Mesenchymal stem cell (in vitro differentiated cells and primary cell): ENCODE results near the gene ZNF521.
A peak's percentile ranks its signal among the peaks of the same experiment; 100 is the strongest.

ENCODE experiments used
- DNase-seq: peaks from one replicate; pipeline ENCODE4 v3.0.0-alpha.2; 2013
- H2AFZ ChIP-seq: one replicate; pipeline ENCODE4 v1.6.1; 2013; ENCODE audit warnings: low read depth, mild to moderate bottlenecking, control low read depth, inconsistent platforms, low read length, moderate library complexity
- H2AK5ac ChIP-seq: 2 replicates; pipeline ENCODE4 v1.6.1; 2013; ENCODE audit warnings: low read length, moderate library complexity, mild to moderate bottlenecking, inconsistent platforms; ENCODE audit not compliant: severe bottlenecking
- H2BK120ac ChIP-seq: one replicate; pipeline ENCODE4 v1.6.1; 2013; ENCODE audit warnings: low read depth, mild to moderate bottlenecking, inconsistent platforms, low read length, moderate library complexity
- H2BK12ac ChIP-seq, 2 experiments: one replicate each; pipeline ENCODE4 v1.6.1; 2013; ENCODE audit warnings: inconsistent platforms in 2 of 2, low read length in 2 of 2, mild to moderate bottlenecking in 2 of 2, moderate library complexity in 2 of 2, control low read depth in 1 of 2
- H2BK15ac ChIP-seq: one replicate; pipeline ENCODE4 v1.6.1; 2013; ENCODE audit warnings: mild to moderate bottlenecking, low read depth, inconsistent platforms; ENCODE audit not compliant: poor library complexity, severe bottlenecking
- H2BK5ac ChIP-seq: 2 replicates; pipeline ENCODE4 v1.6.1; 2013; ENCODE audit warnings: low read depth, mild to moderate bottlenecking, low read length, control low read depth, inconsistent platforms; ENCODE audit not compliant: poor library complexity, severe bottlenecking
- H3K14ac ChIP-seq, 2 experiments: one replicate each; pipeline ENCODE4 v1.6.1; 2013; ENCODE audit warnings: inconsistent platforms in 2 of 2, low read length in 2 of 2, control low read depth in 1 of 2, mild to moderate bottlenecking in 1 of 2, moderate library complexity in 1 of 2
- H3K18ac ChIP-seq, 2 experiments: one replicate each; pipeline ENCODE4 v1.6.1; 2013; ENCODE audit warnings: inconsistent platforms in 2 of 2, low read length in 2 of 2, control low read depth in 1 of 2, low read depth in 1 of 2, mild to moderate bottlenecking in 1 of 2
- H3K23ac ChIP-seq, 2 experiments: one replicate each; pipeline ENCODE4 v1.6.1; 2013; ENCODE audit warnings: inconsistent platforms in 2 of 2, low read length in 2 of 2, mild to moderate bottlenecking in 2 of 2, moderate library complexity in 2 of 2, control low read depth in 1 of 2
- H3K27ac ChIP-seq: 2 replicates; pipeline ENCODE4 v1.5.1; 2013; ENCODE audit warnings: mild to moderate bottlenecking, moderate library complexity, low read length, control low read depth, inconsistent platforms; ENCODE audit not compliant: poor library complexity, severe bottlenecking
- H3K27me3 ChIP-seq, 2 experiments: 2 replicates each; pipeline versions ENCODE4 v1.6.1 to v1.7.0; 2013; ENCODE audit warnings: low read length in 2 of 2, mild to moderate bottlenecking in 2 of 2, moderate library complexity in 2 of 2, control low read depth in 1 of 2, inconsistent platforms in 1 of 2; ENCODE audit not compliant: control insufficient read depth in 1 of 2, insufficient read depth in 1 of 2
- H3K36me3 ChIP-seq, 2 experiments: 2 replicates each; pipeline versions ENCODE4 v1.6.1 to v1.7.0; 2013; ENCODE audit warnings: low read length in 2 of 2, control low read depth in 1 of 2, inconsistent platforms in 1 of 2, low read depth in 1 of 2, mild to moderate bottlenecking in 1 of 2; ENCODE audit not compliant: insufficient read depth in 2 of 2, control insufficient read depth in 1 of 2
- H3K4ac ChIP-seq, 2 experiments: one replicate each; pipeline ENCODE4 v1.6.1; 2013; ENCODE audit warnings: inconsistent platforms in 2 of 2, low read length in 2 of 2, mild to moderate bottlenecking in 2 of 2, moderate library complexity in 2 of 2, control low read depth in 1 of 2, low read depth in 1 of 2
- H3K4me1 ChIP-seq: 2 replicates; pipeline ENCODE4 v1.6.1; 2013; ENCODE audit warnings: low read depth, low read length, control low read depth; ENCODE audit not compliant: control insufficient read depth, insufficient read depth
- H3K4me2 ChIP-seq: 2 replicates; pipeline ENCODE4 v1.6.1; 2013; ENCODE audit warnings: low read length, mild to moderate bottlenecking, inconsistent platforms; ENCODE audit not compliant: poor library complexity, severe bottlenecking
- H3K4me3 ChIP-seq, 2 experiments: 2 replicates each; pipeline versions ENCODE4 v1.5.1 to v1.7.0; 2013; ENCODE audit warnings: low read length in 2 of 2, mild to moderate bottlenecking in 2 of 2, control low read depth in 1 of 2, low read depth in 1 of 2; ENCODE audit not compliant: insufficient read depth in 1 of 2
- H3K79me1 ChIP-seq: replicated peaks from 2 replicates; pipeline ENCODE4 v1.6.1; 2013; ENCODE audit warnings: mild to moderate bottlenecking, control low read depth, low read length, inconsistent platforms; ENCODE audit not compliant: poor library complexity, severe bottlenecking
- H3K9ac ChIP-seq: 2 replicates; pipeline ENCODE4 v1.7.0; 2013; ENCODE audit warnings: mild to moderate bottlenecking, low read length, moderate library complexity
- H3K9me3 ChIP-seq: 2 replicates; pipeline ENCODE4 v1.7.0; 2013; ENCODE audit warnings: mild to moderate bottlenecking, low read length; ENCODE audit not compliant: control insufficient read depth
- H4K8ac ChIP-seq: one replicate; pipeline ENCODE4 v1.6.1; 2013; ENCODE audit warnings: inconsistent platforms, mild to moderate bottlenecking, low read length, moderate library complexity
- H4K91ac ChIP-seq: one replicate; pipeline ENCODE4 v1.6.1; 2013; ENCODE audit warnings: mild to moderate bottlenecking, low read length, inconsistent platforms
- WGBS: methylation state at CpG from one replicate; pipeline ENCODE4 v1.1.7; 2013; ENCODE audit warnings: mixed read lengths; 5-methylcytosine and 5-hydroxymethylcytosine counted together

Gene ZNF521

DNA sequence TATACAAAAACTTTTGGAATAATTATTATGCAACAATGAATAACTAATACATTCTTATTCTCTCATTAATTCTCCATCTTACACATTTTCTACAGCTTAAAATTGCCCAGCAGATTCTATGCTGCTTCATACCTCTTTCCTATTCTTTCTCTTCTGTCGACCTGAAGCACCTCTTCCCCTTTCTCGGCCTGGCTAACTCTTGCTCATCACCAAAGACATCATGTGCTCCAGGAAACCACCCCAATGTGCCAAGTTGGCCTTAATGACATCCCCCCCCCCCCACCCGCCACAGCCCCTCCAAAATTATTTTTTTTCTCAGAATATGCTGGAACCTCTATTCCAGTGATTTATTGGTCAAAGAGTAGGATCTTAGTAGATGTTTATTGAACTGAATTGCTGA lies 43.6 kb downstream of the ZNF521 start:
- Histone ChIP-seq H3K79me1 (peaks cover 23% of the 10 kb centered on the region), H2BK15ac (no peak overlapping the region), H3K4me2 (no peak overlapping the region), H2BK5ac (no peak overlapping the region), H4K8ac (no peak overlapping the region), H3K36me3 (peaks cover 0 to 9% of the 10 kb centered on the region in 2 experiments), H3K23ac (no peak overlapping the region), H2BK120ac (no peak overlapping the region), H3K9ac (no peak overlapping the region), H2AFZ (no peak overlapping the region), H3K9me3 (no peaks in the 10 kb centered on the region), H3K14ac (no peak overlapping the region), H3K27me3 (no peaks in the 10 kb centered on the region), H3K4me1 (no peaks in the 10 kb centered on the region), H3K27ac (no peak overlapping the region), H2BK12ac (no peak overlapping the region), H3K18ac (no peak overlapping the region), H3K4ac (no peak overlapping the region), H4K91ac (no peak overlapping the region), H3K4me3 (no peak overlapping the region), H2AK5ac (no peak overlapping the region)
- 91% methylated on average over 2 of the region's 3 CpGs for WGBS
- DNase-seq: no peak

- Histone ChIP-seq H3K4ac (no peak overlapping the region), H3K4me2 (no peak overlapping the region), H3K36me3 (peaks cover 0 to 9% of the 10 kb centered on the region in 2 experiments), H3K18ac (no peak overlapping the region), H2BK120ac (no peak overlapping the region), H2BK5ac (no peak overlapping the region), H3K79me1 (peaks cover 23% of the 10 kb centered on the region), H2BK15ac (no peak overlapping the region), H4K91ac (no peak overlapping the region), H2AFZ (no peak overlapping the region), H3K23ac (no peak overlapping the region), H2AK5ac (no peak overlapping the region), H3K14ac (no peak overlapping the region), H3K9me3 (no peaks in the 10 kb centered on the region), H3K27ac (no peak overlapping the region), H3K27me3 (no peaks in the 10 kb centered on the region), H2BK12ac (no peak overlapping the region), H3K4me1 (no peaks in the 10 kb centered on the region), H3K4me3 (no peak overlapping the region), H4K8ac (no peak overlapping the region), H3K9ac (no peak overlapping the region)
- 96% methylated on average over 1 of the region's 1 CpG for WGBS
- no peak for DNase-seq
Measured at GRCh38 chr18:25307192-25307591, 44.8 kb downstream of the ZNF521 start.

- Histone ChIP-seq H2BK120ac (no peak overlapping the region), H2BK5ac (no peak overlapping the region), H3K27ac (no peak overlapping the region), H3K27me3 (no peaks in the 10 kb centered on the region), H4K91ac (no peak overlapping the region), H3K36me3 (peaks cover 0 to 15% of the 10 kb centered on the region in 2 experiments), H3K79me1 (peaks cover 26% of the 10 kb centered on the region), H3K18ac (no peak overlapping the region), H3K4ac (no peak overlapping the region), H2AK5ac (no peak overlapping the region), H4K8ac (no peak overlapping the region), H2AFZ (no peak overlapping the region), H3K14ac (no peak overlapping the region), H3K4me3 (no peak overlapping the region), H3K4me2 (no peak overlapping the region), H3K4me1 (no peaks in the 10 kb centered on the region), H2BK15ac (no peak overlapping the region), H3K9me3 (no peaks in the 10 kb centered on the region), H3K9ac (peak overlapping the region; percentile 10), H2BK12ac (no peak overlapping the region), H3K23ac (no peak overlapping the region)
- WGBS: 97% methylated on average over 1 of the region's 1 CpG
- no peak for DNase-seq
Measured at GRCh38 chr18:25306671-25307070, 45.3 kb downstream of the ZNF521 start.

DNA sequence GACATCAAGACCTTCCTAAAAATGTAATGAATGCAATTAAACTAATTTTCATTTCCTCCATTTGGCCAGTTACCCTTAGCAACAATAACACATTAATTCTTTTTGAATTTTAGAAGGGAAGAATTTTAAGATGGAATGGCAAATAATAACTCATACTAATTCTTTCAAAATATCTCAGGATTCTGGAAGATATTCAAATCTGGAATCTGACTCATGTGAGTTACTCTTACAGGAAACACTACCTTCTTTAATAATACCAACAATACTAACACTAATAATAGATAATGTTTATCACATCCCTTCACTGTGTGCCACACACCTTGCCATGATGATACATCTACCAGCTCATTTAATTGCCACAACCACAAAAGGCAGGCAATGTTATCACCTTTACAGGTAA lies 46.4 kb downstream of the ZNF521 start:
- Histone ChIP-seq H2AFZ (no peak overlapping the region), H2AK5ac (no peak overlapping the region), H3K4me3 (peak overlapping the region in 1 of 2 experiments; percentile 27), H3K9ac (peak overlapping the region; percentile 25), H3K4ac (no peak overlapping the region), H3K14ac (no peak overlapping the region), H3K23ac (no peak overlapping the region), H3K36me3 (peaks cover 0 to 21% of the 10 kb centered on the region in 2 experiments), H3K27me3 (no peaks in the 10 kb centered on the region), H3K79me1 (peaks cover 31% of the 10 kb centered on the region), H3K4me2 (no peak overlapping the region), H2BK12ac (no peak overlapping the region), H4K8ac (no peak overlapping the region), H3K9me3 (no peaks in the 10 kb centered on the region), H2BK120ac (no peak overlapping the region), H3K27ac (no peak overlapping the region), H3K18ac (no peak overlapping the region), H2BK5ac (no peak overlapping the region), H4K91ac (no peak overlapping the region), H3K4me1 (no peaks in the 10 kb centered on the region), H2BK15ac (no peak overlapping the region)
- DNase-seq: no peak
